Islet of Langerhans (tissue), 1 donor: Measurements from ENCODE around the gene RAB2B.
A peak's percentile ranks its signal among the peaks of the same experiment; 100 is the strongest.
"Not testable (repeated sequence)": the region's sequence is repeated elsewhere in the genome, so short reads cannot be mapped to it uniquely, and the experiment has no call there.

Source experiments
- FAIRE-seq: peaks from one replicate; lab custom pipeline; 2011; peaks lifted over from hg19 to GRCh38; lab: Jason Lieb, UNC

The RAB2B gene

GRCh38 chr14:21486640-21487087 is 9.9 kb upstream of the RAB2B start:
- FAIRE-seq, result no peak

GRCh38 chr14:21476523-21476924 is 235 bp downstream of the RAB2B start:
- FAIRE-seq, result no peak

GRCh38 chr14:21475767-21476522 is 814 bp downstream of the RAB2B start:
- FAIRE-seq, result peak; percentile 53

DNA sequence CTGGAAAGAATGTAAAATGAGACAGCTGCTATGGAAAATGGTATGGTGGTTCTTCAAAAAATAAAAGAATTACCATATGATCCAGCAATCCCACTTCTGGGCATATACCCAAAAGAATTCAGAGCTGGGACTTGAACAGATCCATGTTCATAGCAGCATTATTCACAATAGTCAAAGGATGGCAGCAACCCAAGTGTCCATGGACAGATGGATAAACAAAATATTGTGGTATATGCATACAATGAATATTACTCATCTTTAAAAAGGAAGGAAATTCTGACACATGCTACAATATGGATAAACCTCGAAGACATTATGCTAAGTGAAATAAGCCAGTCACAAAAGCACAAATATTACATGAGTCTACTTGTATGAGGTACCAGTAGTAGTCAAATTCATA is 9.1 kb downstream of the RAB2B start:
- FAIRE-seq, result no peak

- FAIRE-seq, result peak; percentile 97
These were observed 20.7 kb downstream of the RAB2B start, which contains the start of gene CHD8 for GRCh38 chr14:21455912-21456667. CHD8 (minus strand) TSS chr14:21456123; CDS start chr14:21431643, 24,480 bp downstream.

DNA sequence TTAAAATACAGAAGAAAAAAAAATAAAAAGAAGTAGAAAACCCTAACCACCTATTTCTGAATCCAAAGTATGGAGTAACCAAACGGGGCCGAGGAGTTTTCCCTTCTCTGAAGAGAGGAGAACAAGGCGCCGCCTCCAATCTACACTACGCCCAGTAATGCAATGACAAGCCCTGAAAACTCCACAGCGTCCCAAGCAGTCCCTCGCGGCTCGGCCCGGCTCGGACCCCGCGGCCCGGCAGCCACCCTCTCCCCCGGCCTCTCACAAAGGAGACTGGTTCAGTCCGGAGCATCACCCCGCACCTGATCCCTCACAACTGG is 21.2 kb downstream of the RAB2B start:
- no peak for FAIRE-seq

- no peak for FAIRE-seq
These were observed 21.8 kb downstream of the RAB2B start for GRCh38 chr14:21454843-21455544.

DNA sequence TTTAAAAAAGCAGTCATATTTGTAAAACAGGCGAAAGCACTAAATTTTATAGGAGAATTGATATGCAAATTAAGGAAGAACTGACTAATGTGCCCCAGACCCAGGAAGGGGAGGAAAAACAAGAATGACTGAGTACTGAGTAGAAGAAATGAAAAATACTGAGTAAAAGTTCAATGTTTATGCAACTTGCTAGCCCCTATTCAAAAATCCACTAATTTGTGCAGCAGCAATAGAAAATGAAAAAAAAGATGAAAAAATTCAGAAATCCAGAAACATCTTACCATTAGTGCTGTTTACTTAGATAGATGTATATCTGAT is 26.9 kb downstream of the RAB2B start:
- no peak for FAIRE-seq

- not testable (repeated sequence) for FAIRE-seq
These were observed 34.1 kb downstream of the RAB2B start for GRCh38 chr14:21442657-21443056.

DNA sequence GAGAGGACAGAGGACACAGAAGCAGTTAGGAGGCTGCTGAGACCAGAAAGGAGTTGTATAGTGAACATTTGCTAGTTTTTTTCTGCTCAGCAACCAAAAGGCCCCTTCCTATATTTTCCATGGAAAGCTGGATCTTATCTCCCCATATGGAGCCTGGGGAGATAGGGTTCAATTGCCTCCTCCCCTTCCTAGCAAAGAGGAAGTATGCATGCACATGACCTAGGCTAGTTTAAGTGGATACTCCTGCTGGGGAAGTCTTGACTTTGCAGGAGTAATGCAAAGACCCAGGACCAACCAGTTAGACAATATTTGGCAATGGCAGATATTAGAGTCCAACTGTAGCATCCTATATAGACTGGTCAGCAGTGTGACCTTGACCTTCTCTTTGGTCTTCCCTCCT is 35.9 kb downstream of the RAB2B start:
- no peak for FAIRE-seq

GRCh38 chr14:21437063-21437901 is 39.5 kb downstream of the RAB2B start:
- FAIRE-seq, result no peak

DNA sequence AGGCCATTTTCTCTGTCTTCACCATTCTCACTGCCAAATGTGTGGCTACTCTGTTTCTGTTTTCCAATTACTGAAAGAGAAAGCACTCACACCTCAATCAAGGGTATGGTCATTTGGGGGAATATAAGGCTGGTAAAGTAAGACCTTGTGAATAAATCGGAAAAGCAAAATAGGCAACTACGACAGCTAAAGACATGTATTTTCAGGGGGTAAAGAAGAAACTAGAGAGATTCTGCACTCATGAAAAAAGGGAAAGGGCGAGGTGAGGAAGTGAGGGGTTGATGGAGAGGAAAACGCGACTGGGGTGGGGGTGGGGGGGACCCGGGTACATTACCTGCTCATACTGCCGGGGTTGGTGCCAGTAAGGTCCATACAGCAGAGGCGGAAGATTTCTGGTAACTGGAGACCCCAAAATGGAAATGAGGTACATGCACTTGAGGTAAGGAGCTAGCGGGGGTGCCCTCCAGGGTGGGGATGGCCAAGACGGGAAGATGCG is 40.1 kb downstream of the RAB2B start:
- FAIRE-seq, result no peak

GRCh38 chr14:21431126-21431525 is 45.6 kb downstream of the RAB2B start:
- FAIRE-seq, result no peak

DNA sequence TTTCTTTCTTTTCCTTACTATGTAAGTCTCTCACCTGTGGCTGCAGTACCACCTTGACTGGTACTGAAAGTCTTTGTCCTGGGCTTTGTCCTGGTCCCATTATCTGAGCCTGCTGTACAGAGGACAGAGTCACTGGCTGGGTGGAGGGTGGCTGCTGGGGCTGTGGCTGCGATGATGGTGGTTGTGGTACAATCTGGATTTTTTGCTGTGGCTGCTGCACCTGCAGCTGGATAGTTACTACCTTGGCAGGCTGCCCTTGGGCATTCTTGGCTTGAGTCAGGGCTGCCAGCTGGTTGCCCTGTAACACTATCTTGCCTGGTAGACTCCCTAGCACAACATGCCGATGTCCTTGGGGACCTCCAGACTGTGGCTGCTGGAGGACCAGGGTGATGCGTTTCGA is 47.8 kb downstream of the RAB2B start:
- no peak for FAIRE-seq

DNA sequence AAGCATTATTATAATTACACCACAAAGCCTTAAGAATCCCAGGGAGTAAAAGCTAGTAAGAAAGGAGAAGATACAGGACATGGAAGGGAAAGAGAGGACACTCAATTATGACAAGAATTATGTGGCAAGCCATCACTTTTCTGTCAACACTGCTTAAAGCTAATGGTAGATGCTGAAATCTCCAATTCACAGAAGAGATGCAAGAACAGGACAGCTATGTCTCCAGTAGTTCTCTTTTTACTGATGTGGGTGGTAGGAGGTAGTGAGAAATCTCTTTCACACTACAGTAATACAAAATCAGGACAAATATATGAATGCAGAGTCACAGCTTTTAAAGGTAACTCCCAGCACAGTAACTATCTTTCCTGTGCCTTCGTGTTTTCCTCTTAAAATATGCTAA is 50.1 kb downstream of the RAB2B start:
- FAIRE-seq, result no peak

GRCh38 chr14:21419528-21419927 is 57.2 kb downstream of the RAB2B start:
- no peak for FAIRE-seq

DNA sequence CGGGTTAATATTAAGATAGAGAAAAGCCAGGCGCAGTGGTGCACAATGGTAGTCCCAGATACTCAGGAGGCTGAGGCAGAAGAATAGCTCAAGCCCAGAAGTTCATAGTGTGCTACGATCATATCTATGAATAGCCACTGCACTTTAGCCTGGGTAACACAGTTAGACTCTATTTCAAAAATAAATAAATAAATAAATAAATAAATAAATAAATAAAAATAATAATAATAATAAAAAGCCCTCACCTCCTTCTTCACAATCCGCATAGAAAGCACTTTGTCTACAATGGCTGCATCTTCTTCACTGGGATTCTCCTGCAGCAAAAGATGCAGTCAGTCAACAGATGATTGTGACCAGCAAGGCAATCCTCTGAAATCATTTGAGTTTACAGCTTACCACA is 61.4 kb downstream of the RAB2B start:
- FAIRE-seq, result no peak

DNA sequence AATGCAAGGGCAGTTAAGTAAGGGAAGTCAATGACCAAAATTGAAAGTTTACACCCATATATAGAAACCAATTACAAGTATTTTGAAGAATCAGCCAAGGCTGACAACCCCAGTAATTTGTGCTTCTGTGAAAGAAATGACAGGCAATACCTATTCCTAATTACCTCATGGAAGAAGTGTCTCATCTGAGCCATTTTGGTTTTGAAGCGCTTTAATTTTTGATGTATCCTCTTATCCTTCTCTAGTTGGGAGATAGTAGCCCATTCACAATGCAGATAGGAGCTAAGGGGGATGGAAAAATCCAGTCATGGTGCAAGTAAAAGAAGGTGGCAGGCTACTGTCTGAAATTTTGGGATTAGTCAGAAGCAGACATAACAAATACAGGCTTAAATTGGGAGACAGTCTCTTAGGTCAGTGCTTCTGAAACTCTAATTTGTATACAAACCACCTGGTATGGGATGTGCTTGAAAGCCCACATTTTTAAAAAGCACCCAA is 62.6 kb downstream of the RAB2B start:
- no peak for FAIRE-seq
